CD4-positive, alpha-beta T cell treated with Interleukin-4 for 1 hour (primary cell): ENCODE measurements around the gene ADGRV1.
A peak's percentile ranks its signal among the peaks of the same experiment; 100 is the strongest.

Experiments used
- DNase-seq, 2 donors: peaks; one replicate each; pipeline ENCODE4 v3.0.0-alpha.2; 2020 to 2022

Gene ADGRV1

GRCh38 chr5:91146905-91147600 is 588.5 kb downstream of the ADGRV1 start:
- DNase-seq = peak in 1 of 2 donors; percentile 60

DNA sequence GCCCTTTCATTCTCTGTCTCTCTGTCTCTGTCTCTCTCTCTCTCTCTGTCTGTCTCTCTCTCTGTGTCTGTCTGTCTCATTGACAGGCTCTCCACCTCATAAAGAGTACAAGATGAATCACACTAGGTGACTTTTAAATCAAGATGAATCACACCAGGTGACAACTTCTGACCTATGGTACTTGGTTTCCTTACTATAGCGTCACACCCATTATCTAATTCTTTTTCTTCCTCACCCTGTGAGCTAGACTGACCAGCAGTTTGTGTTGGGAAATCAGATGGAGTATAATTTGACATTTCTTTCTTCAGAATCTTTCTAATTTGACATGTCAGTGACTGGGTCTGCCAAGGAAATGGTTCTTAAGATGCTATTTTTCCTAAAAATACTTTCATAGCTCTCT is 591.6 kb downstream of the ADGRV1 start:
- no peak for DNase-seq

DNA sequence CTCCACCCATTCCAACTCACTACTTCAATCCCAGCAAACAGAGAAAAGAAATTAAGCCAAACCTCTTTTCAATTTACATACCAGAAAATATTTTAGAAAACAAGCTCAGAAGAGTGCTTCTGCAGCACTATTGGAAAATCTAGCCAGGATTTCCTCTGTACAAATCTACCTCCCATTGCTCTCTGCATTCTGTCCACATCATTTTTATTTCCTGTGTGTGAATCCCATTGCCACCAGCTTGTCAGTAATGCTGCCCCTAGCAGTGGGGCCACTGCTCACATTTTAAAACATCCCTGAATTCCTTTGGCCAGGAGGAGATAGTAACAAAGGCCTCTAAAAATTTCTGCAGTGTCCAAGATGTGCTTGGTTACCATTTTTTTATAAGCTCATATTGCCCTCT is 592.0 kb downstream of the ADGRV1 start:
- DNase-seq = no peak

DNA sequence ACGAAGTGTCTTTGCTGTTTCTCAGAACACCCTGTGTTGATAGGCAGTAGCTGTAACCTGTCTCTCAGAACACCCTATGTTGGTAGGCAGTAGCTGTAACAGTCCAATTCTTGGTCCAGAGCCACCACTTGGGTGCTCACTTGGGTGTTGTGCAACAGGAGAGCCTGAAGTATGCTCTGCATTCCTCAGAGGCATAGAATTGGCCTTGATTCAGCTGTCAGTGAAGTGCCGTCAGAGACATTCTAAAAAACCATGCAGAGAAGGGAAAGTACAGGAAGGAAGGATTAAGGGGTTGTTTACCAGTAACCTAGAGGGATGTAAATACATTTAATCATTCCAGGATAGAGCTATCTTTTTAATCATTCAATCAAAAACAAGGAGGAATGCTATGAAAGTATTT is 593.4 kb downstream of the ADGRV1 start:
- no peak for DNase-seq

DNA sequence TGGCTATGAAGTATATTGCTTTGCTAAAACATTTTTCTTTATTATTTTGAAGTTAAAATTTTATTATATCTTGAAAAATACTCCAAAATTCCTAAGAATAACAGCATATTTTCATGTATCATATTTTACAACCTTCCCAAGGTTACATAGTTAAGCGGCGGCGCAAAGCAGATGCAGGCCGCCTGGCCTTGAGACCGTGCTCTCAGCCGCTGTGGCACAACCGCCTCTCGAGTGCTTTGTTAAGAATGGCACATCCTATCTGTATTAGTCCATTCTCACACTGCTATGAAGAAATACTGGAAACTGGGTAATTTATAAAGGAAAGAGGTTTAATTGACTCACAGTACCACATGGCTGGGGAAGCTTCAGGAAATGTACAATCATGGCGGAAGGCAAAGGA is 595.7 kb downstream of the ADGRV1 start:
- no peak for DNase-seq

DNA sequence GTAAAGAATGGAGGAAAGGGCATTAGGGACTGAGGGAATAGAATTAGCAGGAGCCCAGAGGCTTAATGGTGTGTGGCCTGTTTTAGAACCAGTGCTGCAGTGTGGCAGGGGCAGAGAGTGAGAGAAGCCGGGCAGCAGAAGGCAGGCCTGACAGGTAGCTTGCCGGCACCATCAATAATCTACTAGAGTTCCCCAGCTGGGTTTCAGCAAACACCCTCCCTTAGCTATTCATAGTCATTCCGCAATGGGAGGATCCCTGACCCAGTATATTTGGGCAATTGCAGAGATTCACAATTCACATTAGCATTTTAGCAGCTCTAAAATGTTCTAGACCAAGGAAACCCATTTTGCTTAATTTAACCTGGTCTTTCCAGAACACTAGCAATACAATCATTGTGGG is 596.7 kb downstream of the ADGRV1 start:
- no peak for DNase-seq

DNA sequence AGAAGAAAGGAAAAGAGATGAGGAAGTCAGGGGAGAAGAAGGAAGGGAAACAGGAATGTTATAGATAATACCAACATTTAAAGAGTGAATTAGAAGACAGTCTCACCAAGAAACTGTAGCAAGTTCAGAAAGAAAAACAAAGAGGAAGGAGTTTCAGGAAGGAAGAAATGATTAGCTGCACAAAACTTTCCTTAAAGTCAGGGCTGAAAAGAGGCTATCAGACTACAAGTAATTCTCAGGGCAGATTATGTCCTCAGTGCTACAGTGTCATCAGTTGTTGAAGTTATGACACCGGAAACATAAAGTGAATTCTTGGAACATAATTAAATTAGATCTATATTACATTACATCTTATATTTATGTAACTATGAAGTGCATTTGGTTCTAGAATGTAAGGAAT is 597.6 kb downstream of the ADGRV1 start:
- DNase-seq = no peak

GRCh38 chr5:91158011-91158410 is 599.4 kb downstream of the ADGRV1 start:
- no peak for DNase-seq

- no peak for DNase-seq
These were observed 601.0 kb downstream of the ADGRV1 start for GRCh38 chr5:91159647-91160046.

GRCh38 chr5:91160714-91161285 is 602.2 kb downstream of the ADGRV1 start:
- DNase-seq = no peak

DNA sequence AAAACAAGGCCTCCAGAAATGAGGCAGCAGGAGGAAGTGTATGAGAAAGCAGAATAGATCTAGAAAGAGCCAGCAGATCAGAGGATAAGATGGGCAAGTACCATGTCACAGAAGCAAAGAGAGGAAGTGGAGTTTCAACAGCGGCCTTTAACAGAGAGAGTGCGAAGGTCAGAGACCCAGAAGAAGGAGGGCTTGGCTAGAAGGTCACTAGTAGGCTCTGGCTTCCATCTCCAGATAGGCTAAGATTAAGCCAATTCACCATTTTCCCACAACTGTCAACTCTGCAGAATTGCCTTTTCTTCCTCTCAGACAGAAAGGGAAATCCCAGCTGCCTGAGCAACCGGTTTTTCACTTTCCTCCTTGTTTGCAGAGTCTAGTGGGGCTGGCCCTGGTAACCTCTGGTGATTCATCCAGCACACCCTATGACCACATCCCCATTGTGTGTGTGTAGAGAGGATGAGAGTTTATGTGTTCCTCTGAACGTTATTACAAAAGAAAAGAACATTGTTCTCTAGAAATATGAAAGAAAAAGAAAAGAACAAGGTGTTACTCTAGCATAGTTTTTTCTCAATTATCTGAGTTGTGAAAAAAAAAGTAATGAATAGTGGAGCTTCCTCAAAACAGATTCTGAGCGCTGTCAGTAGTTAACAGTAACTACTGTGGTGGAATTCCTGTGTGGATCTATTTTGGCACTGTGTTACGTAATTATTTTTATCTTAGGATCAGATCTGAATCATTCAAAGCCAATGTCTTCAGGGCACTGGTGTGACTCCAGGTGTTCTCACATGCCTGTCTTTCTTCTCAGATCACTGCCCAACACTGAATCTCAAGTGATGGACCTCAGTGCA is 604.2 kb downstream of the ADGRV1 start:
- peak; percentile 63 to 85 for DNase-seq

DNA sequence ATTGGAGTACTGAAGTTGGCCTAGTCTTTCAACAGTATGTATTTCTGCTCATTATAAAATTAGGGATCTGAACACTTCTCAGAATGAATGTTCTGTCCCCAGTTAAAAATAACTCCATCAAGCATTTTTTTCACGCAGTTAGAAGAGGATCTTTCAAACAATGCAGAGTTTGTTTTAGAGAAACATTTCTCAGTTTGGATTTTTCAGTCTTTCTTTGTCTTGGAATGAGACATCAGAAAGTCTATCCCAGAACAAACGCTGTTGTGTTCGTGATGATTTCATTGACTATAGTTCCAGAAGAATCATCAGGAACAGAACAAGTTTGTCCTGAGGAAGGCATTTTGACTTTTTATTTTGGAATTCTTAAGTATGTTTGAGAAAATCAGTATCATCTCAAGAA is 605.8 kb downstream of the ADGRV1 start:
- no peak for DNase-seq

DNA sequence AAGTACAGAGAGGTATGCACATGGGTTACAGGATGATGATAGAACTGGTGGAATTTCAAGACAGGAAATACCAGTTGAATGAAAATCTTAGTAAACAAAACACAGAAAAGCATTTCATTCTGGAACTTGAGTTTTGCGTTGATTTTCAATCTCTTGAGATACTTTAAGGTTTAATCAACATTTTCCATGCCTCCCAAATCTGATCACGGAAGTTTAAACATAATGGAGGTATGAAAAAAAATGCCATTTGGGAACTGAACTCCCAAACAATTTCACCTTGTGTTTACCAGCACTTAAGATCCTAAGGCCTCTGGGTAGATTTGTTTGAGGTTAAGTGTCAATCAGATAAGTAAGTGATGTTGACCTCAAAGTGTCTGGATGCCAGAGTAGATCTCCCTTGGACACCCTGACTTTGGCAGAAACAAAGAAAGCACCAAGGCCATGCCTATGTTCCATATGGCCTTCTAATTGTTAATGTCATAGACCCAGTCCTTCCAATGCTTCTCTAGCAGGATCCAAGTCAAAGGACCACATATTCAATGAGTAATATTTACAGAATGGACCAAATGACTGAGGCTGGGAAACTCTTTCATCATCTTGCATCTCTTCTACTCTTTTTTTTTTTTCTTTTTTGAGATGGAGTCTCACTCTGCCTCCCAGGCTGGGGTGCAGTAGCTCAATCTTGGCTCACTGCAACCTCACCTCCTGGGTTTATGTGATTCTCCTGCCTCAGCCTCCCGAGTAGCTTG is 607.6 kb downstream of the ADGRV1 start:
- DNase-seq = no peak

DNA sequence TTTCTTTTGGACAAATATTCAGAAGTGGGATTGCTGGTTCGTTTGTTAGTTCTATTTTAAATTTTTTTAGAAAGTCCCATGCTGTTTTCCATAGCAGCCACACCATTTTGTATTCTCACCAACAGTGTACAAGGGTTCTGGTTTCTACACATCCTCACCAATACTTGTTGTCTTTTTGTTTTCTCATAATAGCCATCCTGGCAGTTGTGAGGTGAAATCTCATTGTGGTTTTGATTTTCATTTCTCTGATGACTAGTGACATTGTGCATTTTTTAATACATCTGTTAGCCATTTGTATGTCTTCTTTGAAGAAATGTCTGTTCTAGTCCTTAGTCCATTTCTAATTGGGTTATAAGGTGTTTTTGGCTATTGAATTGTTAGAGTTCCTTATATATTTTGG is 610.3 kb downstream of the ADGRV1 start:
- DNase-seq = no peak

DNA sequence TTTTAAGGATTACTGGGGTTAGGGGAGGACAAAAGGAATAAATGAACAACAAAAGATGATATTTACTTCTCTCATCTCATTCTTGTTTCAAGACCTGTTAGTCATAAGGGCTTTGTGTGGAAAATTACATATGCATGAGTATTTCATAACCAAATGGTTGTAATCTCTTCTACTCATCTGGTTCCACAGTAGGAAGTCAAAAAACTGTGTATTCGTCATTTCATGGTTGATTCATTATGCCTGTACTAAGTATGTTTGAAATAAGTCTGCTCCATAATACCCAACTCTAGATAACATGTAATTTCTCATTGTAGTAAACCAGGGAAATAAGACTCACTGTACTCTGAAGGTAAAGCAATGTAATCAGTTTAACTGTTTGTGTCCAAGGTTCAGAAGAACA is 611.7 kb downstream of the ADGRV1 start:
- DNase-seq = no peak

- DNase-seq = no peak
These were observed 612.7 kb downstream of the ADGRV1 start for GRCh38 chr5:91171322-91171721.

DNA sequence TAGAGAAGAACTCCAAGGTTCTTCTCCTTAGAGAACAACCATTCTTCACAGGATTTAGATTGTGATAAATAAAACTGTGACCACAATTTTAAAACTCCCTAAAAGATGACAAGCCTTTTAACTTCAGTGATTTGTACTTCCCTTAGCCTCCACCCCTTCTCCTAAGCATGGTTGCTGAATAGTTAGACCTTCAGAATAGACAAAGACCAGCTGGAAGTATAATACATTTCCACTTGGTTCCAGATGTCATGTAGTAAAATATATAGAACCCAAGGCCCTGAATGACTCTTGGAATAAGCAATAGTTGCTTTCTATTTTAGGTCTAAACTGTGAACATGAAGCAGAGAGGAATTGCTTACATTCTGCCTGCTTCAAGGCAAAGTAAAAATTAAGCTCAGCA is 615.8 kb downstream of the ADGRV1 start:
- DNase-seq = no peak

- DNase-seq = no peak
These were observed 617.1 kb downstream of the ADGRV1 start for GRCh38 chr5:91175708-91176107.

DNA sequence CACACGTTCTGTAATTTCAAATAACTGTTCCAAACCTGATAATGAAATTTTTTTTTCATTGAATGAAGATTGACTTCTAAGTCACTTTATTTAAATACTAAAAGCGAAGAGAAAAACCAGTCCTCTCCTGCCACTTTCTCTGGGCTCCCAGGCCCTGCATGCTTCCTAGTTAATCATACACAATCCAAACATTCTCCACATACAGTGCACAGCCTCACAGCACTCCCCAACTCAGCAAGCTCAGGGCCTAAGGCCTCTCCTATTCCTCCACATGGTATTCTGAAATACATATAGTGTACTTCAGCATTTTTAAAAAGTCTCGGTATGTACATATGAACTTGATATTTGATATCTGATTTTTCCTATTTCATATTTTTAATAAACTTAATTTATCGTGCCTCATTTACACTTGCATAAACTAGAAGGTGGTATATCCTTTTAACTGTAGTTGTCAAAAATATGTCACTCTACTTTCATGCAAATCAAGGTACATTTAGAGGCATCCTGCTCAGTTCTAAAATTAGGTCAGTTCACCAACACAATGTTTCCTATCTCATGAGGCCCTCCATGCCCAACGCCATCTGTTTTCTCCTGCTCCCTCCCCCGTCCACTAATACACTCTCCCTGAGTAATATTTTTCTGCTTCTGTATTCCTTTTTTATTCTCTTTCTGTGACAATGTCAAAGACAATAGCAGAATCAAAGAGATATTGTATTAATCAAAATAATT is 617.9 kb downstream of the ADGRV1 start:
- DNase-seq = no peak

GRCh38 chr5:91177085-91177484 is 618.5 kb downstream of the ADGRV1 start:
- no peak for DNase-seq

- no peak for DNase-seq
These were observed 619.0 kb downstream of the ADGRV1 start for GRCh38 chr5:91177639-91178038.

GRCh38 chr5:91178461-91178860 is 619.9 kb downstream of the ADGRV1 start:
- DNase-seq = no peak

DNA sequence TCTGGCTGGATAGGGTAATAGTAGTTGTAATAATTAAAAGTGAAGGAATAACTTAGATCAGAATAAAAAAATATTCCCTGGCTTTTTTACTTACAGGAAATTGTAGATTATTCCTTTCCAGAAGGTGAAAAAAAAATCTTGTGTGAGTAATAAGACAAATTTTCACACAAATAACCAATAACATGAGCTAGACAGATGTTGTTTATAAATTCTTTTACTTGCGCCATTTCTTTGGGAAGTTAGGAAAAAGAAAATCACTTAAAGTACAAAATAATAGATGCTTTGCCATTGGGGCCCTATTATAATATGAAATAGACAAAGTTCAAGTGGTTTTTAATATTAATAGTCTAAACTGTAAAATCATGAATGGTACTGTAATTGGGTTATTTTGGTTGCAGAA is 620.4 kb downstream of the ADGRV1 start:
- no peak for DNase-seq
